CD4-positive, alpha-beta T cell treated with Interleukin-6 for 4 hours (primary cell): ENCODE results near the gene CMTM4.
A peak's percentile ranks its signal among the peaks of the same experiment; 100 is the strongest.
"Not testable (repeated sequence)": the region's sequence is repeated elsewhere in the genome, so short reads cannot be mapped to it uniquely, and the experiment has no call there.

Source experiments
- DNase-seq: peaks from one replicate; pipeline ENCODE4 v3.0.0-alpha.2; 2020; ENCODE audit warnings: mixed read lengths

The CMTM4 gene

DNA sequence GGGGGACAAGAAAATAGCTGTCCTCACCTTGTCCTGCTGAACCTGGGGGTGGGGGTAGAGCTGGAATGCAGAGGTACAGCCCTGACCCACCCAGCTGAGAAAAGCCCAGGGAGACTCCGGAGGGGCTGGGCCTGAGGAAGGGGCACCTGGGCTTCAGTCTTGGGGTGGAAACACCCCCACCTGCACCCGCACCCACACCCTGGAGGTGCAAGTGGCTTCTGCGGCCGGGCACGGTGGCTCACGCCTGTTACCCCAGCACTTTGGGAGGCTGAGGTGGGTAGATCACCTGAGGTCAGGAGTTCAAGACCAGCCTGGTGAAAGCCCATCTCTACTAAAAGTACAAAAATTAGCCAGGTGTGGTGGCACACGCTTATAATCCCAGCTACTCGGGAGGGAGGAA, 84.6 kb downstream of the CMTM4 start:
- not testable (repeated sequence) for DNase-seq

- no peak for DNase-seq
Measured at GRCh38 chr16:66610111-66610820, 86.3 kb downstream of the CMTM4 start.

GRCh38 chr16:66609139-66609510, 87.4 kb downstream of the CMTM4 start:
- DNase-seq: no peak

DNA sequence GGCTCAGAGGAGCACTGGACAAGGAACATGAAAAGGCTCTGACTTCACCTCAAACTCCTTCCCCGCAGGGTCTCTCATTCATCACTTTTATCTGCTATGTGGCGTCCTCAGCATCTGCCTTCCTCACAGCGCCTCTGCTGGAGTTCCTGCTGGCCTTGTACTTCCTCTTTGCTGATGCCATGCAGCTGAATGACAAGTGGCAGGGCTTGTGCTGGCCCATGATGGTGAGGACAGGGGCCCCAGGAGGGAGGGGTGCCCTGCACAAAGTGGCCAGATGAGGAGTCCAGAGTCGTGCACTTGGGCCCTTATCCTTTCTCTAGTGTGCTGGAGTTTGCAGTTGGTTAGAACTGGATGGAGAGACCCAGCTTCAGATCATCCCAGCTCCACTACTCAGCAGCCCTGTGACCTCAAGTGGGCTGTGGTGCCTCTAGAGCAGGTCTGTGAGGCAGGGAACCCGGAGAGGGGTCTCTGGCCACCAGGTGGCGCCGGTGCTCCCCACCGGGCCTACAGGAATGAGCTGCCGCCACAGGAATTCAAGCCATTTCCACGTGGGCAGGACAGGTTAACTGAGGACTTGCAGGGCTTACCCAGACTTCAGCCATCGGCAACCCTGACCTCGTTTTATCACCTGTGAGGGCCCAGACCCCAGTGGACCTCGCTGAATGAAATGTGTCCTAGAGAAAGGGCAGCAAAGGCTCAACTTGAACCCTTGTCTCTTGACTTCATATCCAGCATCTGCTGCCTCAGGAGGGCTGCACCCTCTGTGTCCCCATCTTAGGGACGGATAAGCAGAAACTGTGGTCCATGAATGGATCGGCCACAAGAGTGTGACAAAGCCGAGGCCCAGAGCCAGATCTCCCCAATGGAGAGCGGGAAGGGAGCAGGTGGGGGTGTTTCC, 88.1 kb downstream of the CMTM4 start:
- DNase-seq: peak; percentile 91

GRCh38 chr16:66605979-66606751, 90.4 kb downstream of the CMTM4 start:
- no peak for DNase-seq

GRCh38 chr16:66605177-66605978, 91.2 kb downstream of the CMTM4 start:
- DNase-seq: peak; percentile 52

DNA sequence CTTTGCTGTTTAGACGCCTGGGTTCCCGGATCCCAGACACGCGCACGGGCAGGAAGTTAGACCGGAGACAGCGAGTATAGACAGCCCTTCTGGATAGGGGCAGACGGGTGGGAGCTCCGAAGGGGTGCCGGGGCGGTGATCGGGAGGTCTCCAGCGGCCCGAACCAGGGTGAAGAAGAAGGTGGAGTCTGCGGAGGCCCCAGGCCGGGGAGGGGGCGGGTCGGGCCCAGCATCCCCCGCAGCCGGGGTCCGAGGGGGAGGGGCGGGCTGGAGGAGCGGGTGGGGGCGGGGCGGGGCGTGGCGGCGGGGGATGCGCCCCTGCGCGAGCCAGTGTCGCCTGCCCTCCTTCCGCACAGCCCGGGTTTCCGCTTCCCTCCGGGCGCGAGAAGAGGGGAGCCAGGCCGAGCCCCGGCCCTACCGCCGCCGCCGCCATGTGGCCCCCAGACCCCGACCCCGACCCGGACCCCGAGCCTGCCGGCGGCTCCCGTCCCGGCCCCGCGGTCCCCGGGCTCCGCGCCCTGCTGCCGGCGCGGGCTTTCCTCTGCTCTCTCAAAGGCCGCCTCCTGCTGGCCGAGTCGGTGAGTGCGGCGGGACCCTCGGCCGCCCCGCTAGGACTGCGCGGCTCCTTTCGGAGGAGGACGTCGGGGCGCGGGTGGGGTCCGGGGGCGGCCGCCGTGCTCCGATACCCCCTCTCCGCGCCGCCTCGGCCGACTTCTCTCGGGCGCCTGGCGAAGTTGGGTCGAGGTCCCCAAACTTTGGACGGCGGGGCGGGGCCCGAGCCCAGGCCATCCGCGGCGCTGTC, 92.0 kb downstream of the CMTM4 start, which contains the start of gene CMTM3:
Gene CMTM3, plus strand, starts transcription at position 329 of the 801 bp plus-strand sequence. Its CDS starts 102 bp downstream, at position 431.
- DNase-seq: peak; percentile 78

DNA sequence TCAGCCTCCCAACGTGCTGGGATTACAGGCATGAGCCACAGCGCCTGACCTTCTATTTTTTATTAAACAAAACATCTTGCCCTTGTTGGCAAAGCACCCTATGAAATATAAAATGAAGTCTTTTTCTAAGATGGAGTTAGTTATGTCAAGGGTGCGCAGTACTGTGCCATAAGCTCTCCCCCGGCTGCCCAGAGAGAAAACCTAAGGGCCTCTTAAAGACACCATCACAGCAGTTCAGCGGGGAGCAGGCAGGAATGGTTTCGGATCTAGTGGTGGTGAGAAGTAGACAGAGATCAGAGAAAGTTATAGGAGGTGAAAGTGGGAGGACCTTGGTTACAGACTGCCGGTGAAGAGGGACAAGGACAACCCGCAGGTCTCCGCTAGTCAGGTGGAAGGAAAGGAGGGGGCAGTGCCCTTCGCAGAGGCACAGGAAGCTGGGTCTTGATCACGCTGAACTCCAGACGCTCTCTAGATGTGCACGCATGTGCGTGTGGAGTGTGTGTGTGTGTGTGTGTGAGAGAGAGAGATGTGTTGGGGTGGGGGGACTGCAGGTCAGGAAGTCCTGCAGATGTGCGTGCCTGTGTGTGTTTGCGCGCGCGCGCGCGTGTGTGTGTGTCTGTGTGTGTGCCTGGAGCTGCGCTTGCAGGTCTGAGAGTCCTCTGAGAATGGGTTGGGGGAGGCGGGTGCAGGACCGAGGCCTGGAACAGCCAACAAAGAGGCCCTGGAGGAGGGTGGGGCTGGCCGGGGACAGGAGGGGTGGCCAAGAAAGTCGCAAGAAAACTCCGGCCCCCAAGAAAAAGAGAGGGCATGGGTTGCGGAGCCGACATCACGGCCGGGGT, 92.8 kb downstream of the CMTM4 start:
- peak; percentile 90 for DNase-seq

DNA sequence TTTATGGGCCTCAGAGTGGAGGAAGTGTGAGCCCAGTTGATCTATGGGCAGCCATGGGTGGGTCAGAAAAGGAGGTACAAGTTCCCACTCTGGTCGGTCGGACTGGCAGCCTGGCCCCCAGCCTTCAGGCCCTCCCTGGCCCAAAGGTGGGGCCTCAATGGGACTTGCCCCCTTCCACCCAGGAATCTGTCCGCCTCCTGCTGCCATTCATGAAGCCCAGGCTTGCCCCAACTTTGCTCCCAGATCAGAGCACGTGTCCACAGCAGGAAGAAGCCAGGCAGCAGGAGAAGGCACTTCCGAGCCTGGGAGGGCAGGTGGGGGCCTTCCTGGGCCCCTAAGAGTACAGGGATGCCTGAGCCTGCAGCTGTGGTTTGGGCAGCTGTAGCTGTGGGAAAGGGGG, 95.1 kb downstream of the CMTM4 start:
- no peak for DNase-seq

GRCh38 chr16:66600477-66600876, 96.1 kb downstream of the CMTM4 start:
- DNase-seq: no peak

- DNase-seq: no peak
Measured at GRCh38 chr16:66599726-66600125, 96.8 kb downstream of the CMTM4 start.

GRCh38 chr16:66598111-66598510, 98.4 kb downstream of the CMTM4 start:
- DNase-seq: no peak

DNA sequence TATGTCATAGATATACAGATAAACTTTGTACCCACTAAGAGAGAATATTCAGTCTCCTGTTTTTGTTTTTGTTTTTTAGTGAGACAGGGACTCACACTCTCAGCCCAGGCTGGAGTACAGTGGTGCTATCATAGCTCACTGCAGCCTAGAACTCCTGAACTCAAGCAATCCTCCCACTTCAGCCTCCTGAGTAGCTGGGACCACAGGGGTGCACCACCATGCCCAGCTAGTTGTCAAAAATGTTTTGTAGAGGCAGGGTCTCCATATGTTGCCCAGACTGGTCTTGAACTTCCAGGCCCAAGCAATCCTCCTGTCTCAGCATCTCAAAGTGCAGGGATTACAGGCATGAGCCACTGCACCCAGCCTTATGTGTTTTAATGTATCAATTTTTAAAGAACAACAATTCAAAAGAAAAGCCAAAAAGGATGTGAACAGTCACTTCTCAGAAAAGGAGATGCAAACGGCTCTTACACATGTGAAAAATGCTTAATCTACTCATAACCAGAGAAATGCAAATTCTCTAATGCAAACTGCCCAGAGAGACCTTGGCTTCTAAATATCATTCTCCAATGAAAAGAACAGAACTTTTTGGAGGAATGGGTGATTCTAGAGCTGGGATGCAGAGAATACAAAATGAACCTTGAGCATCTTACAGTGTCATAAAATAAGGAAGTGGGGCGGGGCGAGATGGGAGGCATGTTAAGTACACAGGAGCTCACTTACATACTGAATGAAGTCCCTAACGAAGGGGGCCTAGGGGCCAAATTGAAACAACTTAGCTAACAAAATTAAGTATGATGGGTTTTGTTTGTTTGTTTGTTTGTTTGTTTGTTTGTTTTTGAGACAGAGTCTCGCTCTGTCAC, 99.3 kb downstream of the CMTM4 start:
- peak; percentile 28 for DNase-seq

- DNase-seq: not testable (repeated sequence)
Measured at GRCh38 chr16:66596559-66596958, 100.0 kb downstream of the CMTM4 start.

DNA sequence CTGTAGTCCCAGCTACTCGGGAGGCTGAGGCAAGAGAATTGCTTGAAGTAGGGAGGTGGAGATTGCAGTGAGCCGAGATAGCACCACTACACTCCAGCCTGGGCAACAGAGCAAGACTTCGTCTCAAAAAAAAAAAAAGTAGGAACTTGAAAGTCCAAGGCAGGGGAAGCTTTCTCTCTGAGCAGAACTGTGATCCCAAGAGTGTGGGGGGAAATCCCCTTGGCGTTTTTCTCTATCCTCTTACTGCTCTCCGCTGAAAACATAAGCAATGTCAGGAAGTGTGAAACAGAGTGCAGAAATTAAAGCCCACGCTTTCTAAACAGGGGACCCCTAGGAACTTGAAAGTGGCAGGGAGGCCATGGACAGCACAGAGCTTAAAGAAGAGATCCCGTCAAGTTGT, 101.8 kb downstream of the CMTM4 start:
- DNase-seq: no peak

GRCh38 chr16:66592814-66593213, 103.7 kb downstream of the CMTM4 start:
- no peak for DNase-seq

DNA sequence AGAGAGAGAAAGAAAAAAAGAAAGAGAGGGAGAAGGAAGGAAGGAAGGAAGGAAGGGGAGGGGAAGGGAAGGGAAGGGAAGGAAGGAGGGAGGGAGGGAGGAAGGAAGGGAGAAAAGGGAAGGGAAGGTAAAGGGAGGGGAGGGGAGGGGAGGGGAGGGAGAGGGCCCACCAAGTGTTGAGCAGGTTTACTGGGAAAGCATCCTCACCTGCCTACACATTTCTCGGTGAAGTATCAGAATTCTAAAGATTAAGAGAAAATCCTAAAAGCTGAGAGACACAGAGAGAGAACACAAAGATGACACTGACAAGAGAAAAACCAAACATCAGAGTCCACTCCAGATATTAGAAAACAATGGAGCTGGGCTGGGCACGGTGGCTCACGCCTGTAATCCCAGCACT, 104.3 kb downstream of the CMTM4 start:
- no peak for DNase-seq

GRCh38 chr16:66591018-66591417, 105.5 kb downstream of the CMTM4 start:
- DNase-seq: no peak

DNA sequence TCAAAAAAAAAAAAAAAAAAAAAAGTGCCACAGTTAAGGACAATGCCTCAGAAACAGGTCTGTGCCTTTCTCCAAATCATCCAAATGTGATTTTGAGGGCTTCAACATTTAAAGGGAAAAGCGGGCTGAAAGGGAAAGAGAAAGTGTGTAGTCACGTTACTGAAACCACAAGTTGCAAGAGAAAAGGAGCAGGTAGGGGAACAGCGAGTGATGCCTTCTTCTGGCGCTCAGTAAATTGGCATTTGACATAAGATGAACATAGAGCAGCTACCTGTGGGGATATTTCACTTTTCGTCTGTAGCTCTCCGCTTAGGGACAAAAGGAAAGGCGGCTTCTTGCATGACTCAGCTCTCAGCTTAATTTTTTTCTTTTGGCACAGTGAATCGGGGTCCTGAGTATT, 106.2 kb downstream of the CMTM4 start:
- DNase-seq: peak; percentile 44
